Right lobe of liver (tissue), 4 donors: ENCODE results near the gene TSPAN1.

Source experiments
- POLR2A ChIP-seq: fragments of 450-650 bp; IDR thresholded peaks from one replicate; pipeline ENCODE4 v1.6.1; 2017; ENCODE audit warnings: antibody characterized with exemption, mild to moderate bottlenecking
- TF ChIP-seq, protein P1 (sequence below), 4 donors: fragments of 200-600 bp in 3 of 4; fragments of 450-650 bp in 1 of 4; IDR thresholded peaks; one replicate each; pipeline versions ENCODE4 v1.5.1 to v1.8.0; 2016 to 2022; ENCODE audit warnings: antibody characterized with exemption in 4 of 4, mild to moderate bottlenecking in 2 of 4
- donor health status: DM: no; HTN: no; CAD: no.
- donor health status: DM: no; HTN: no; CAD: no.
- donor health status: DM: no; HTN: yes; CAD: no.

- TF ChIP-seq, protein P1, sequence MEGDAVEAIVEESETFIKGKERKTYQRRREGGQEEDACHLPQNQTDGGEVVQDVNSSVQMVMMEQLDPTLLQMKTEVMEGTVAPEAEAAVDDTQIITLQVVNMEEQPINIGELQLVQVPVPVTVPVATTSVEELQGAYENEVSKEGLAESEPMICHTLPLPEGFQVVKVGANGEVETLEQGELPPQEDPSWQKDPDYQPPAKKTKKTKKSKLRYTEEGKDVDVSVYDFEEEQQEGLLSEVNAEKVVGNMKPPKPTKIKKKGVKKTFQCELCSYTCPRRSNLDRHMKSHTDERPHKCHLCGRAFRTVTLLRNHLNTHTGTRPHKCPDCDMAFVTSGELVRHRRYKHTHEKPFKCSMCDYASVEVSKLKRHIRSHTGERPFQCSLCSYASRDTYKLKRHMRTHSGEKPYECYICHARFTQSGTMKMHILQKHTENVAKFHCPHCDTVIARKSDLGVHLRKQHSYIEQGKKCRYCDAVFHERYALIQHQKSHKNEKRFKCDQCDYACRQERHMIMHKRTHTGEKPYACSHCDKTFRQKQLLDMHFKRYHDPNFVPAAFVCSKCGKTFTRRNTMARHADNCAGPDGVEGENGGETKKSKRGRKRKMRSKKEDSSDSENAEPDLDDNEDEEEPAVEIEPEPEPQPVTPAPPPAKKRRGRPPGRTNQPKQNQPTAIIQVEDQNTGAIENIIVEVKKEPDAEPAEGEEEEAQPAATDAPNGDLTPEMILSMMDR (IDR thresholded peaks at IDR 0.05), result peak in 2 of 4 donors; percentile 18 to 20
- TF ChIP-seq POLR2A, result no peak
Measured at GRCh38 chr1:46180082-46180616, 5.3 kb downstream of the TSPAN1 start.
